HG03342 (cell line): ENCODE results near the gene FBXL15.
A peak's percentile ranks its signal among the peaks of the same experiment; 100 is the strongest.
"Not testable (repeated sequence)": the region's sequence is repeated elsewhere in the genome, so short reads cannot be mapped to it uniquely, and the experiment has no call there.

Experiments used
- ATAC-seq: cut with Tn5 transposase; IDR thresholded peaks from one replicate; pipeline ENCODE4 v1.9.1; 2021; ENCODE audit warnings: mild to moderate bottlenecking, moderate library complexity; ENCODE audit not compliant: unreplicated experiment

Gene FBXL15

GRCh38 chr10:102452672-102453340, 32.2 kb downstream of the FBXL15 start:
- no peak for ATAC-seq

DNA sequence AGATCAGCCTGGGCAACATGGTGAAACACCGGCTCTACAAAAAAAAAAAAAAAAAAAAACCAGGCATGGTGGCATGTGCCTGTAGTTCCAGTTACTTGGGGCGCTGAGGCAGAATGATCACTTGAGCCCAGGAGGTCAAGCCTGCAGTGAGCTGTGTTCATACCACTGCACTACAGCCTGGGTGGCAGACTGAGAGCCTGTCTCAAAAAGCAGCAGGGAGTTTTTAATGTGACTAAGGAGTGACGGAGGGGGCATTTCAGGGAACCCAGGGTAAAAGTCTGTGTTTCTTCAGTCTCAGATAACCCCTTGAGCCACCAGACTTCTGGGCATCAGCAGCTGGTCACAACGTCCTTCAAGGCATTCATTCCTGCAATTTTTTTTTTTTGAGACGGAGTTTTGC, 32.9 kb downstream of the FBXL15 start:
- no peak for ATAC-seq

DNA sequence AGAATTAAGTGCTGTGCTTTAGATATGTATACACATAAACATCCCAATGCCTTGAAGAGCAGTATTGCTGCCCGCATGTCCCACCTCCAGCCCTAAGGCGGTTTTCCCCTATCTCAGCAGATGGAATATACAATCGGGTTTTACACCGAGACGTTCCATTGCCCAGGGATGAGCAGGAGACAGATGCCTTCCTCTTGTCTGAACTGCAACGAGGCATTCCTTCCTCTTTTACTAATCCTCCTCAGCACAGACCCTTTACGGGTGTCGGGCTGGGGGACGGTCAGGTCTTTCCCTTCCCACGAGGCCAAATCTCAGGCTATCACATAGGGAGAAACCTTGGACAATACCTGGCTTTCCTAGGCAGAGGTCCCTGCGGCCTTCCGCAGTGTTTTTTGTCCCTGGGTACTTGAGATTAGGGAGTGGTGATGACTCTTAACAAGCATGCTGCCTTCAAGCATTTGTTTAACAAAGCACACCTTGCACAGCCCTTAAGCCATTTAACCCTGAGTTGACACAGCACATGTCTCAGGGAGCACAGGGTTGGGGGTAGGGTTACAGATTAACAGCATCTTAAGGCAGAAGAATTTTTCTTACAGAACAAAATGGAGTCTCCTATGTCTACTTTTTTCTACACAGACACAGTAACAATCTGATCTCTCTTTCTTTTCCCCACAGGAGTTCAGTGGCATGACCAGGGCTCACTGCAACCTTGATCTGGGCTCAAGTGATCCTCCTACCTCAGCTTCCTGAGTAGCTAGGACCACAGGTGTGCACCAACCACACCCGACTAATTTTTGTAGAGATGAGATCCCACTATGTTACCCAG, 34.2 kb downstream of the FBXL15 start:
- not testable (repeated sequence) for ATAC-seq

- ATAC-seq = no peak
Measured at GRCh38 chr10:102455893-102456471, 35.3 kb downstream of the FBXL15 start.

GRCh38 chr10:102457591-102458150, 37.0 kb downstream of the FBXL15 start:
- ATAC-seq = no peak

DNA sequence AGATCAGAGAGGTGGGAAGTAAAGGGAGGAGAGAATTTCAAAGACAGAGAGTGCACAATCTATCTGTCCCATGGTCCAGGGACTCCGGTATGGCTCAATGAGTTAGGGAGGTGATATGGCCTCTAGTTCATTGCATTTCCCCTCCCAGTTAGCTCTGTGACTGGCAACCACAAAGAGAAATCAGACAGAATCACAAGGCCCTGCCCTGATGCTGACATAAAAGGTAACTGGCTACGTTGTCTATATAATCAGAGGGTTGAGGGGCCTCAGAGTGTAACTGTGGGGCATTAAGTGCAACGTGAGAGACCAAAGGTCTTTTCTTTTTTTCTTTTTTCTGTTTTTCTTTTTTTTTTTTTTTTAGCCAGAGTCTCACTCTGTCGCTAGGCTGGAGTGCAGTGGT, 38.0 kb downstream of the FBXL15 start:
- no peak for ATAC-seq

DNA sequence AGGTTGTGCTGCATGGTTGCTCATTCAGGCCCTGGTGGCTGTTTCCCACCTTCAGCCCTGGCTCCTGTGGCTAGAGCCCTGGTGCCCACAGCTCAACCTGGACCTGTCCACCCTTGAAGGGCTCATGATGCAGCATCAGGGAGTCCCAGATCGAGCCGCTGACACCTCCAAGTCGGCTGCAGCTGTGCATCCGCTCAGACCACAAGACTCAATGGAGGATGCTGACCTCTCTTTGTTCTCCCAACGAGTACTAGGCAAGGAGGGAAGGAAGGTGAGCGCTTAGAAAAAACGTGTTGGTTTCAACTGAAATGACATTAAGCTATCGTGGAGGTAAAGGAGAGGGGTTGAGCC, 40.2 kb downstream of the FBXL15 start:
- ATAC-seq = peak; percentile 35

DNA sequence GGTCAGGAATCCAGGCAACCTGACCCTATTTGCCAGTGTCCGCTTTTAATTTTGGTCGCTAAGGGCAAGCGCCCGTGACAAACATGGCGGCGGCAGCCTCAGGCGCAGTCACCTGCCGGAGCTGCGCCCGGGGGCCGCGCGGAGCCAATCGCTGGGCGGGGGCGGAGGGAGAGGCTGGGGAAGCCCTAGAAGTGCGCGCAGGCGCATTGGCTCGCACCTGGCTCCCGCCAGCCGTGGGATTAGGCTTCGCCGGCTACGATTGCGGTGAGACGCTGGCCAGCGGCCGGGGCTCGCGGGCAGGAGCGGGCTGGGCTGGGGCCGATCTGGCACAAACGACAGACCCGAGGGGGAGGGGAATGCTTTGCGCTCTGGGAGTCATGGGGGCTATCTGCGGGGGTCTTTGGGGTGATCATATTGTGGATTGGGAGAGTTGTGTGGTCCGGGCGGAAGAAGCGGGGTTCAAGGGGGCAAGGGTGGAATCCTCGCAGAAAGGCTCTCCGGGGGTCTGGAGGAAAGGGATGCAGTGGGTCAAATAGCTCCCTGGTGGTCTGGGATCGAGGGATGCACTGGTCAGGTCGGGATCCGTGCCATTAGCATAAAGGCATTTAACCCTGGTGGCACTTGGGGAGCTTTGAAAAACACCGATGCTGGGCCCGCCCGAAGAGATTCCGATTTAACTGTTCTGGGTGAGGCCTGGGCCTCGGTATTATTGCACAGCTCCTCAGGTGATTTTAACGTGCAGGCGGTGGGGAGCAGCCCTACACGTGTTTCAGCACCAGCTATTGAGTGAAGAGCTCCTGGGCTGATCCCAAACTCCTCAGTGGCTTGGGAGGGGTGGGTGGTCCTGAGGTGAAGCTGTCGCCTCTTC, 40.8 kb downstream of the FBXL15 start:
- peak; percentile 90 for ATAC-seq

GRCh38 chr10:102462512-102463054, 41.9 kb downstream of the FBXL15 start:
- ATAC-seq = no peak

- ATAC-seq = no peak
Measured at GRCh38 chr10:102463983-102464382, 43.3 kb downstream of the FBXL15 start.

DNA sequence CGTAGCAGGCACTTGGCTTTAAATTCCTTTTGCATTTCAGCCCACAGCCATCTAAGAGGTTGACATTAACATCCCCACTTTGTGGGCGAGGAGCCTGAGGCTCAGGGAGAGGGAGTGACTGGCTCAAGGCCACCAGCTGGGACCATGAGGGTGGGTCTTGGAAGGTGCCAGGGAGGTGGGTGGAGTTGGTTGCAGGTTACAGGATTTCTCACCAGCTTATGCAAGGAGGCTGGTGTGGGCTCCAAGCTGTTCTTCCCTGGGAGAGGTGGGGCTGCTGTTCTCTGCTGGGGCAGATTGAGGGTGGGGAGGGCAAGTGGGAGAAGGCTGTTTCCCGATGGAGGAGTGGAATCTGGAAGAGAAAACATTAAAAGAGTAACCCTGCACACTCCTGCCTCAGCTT, 44.8 kb downstream of the FBXL15 start:
- no peak for ATAC-seq

DNA sequence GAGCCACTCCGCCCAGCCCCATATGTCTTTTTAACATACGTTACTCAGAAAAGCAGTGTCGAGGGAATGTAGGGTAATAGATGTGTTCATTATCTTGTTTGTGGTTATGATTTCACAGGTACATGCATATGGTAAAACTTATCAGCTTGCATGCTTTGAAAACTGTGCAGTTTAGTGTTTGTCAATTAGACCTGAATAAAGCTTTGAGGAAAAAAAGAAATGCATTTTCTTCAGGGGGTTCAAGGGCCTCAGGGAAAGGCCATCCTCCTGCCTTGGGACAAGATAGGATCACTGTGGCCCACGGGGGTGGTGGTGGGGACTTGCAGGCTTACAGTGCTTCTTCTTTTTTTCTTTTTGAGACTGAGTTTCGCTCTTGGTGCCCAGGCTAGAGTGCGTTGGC, 46.7 kb downstream of the FBXL15 start:
- no peak for ATAC-seq

DNA sequence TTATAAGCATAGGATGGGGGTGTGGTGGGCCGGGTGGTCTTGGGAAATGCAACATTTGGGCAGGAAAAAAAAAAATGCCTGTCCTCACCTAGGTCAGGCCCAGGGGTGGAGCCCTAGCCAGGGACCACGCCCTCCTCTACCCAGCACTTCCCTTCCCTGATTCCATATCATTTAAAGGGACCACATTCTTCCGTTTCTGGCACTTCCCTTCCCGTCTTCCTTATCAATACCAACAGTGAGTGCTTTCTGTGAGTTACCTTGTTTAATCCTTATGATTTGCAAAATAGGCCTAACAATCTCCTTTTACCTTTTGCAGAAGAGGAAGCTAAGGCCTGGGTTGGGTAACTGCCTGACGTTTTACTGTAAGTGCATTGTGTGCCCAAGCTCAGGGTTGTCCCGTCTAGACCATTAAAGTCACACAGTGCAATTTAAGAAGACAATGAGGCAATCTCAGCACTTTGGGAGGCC, 47.4 kb downstream of the FBXL15 start:
- no peak for ATAC-seq

DNA sequence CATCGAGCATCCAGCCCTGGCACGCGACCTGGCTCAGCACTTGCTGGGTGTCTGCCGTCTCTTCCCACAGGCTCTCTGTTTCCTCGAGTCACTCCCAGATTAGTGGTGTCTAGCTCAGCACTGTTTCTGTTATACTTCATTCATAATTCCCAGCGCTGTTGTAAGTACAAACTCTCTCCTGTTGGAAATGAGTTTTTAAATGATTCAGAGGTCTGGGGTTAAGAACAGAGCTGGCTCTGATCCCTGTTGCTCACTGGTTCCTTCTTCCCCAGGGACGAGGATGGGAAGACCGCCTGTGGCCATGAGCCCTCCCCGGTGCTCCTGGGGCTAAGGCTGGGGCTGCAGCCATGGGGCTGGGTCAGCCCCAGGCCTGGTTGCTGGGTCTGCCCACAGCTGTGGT, 48.0 kb downstream of the FBXL15 start:
- no peak for ATAC-seq

GRCh38 chr10:102470579-102471546, 50.2 kb downstream of the FBXL15 start:
- no peak for ATAC-seq
